Spinal cord (tissue), 4 donors: Measurements from ENCODE around the gene PAGE4. TPM values are rescaled to one million over a fixed set of nuclear protein-coding genes. Genes with fewer than 3 reads are reported as not detected.

Experiments used
- polyA plus RNA-seq, 2 donors: library from polyadenylated mRNA; unstranded; fragments of 120-200 nt; gene quantifications; one replicate each; pipeline ENCODE4 v1.2.1, GENCODE V29; 2013; ENCODE audit not compliant: insufficient read length in 2 of 2
- total RNA-seq, 2 donors: library from RNA; depleted of rRNA in 1 of 2; stranded (reverse); fragments of 120-200 nt in 1 of 2; fragments of >200 nt in 1 of 2; gene quantifications; one replicate each; pipeline versions ENCODE4 v1.2.3 to v1.2.4, GENCODE V29; 2013 to 2014

The PAGE4 gene
- total and polyA plus RNA-seq, 4 donors: 0.55 TPM; not detected in 3

Other genes starting within 250 kb of the PAGE4 start
- gene GAGE12H, start 249.4 kb upstream of the PAGE4 start, total RNA-seq: not detected
- gene GAGE12H, start 249.4 kb upstream of the PAGE4 start, polyA plus RNA-seq: not detected
- not detected for gene GAGE2A, start 239.8 kb upstream of the PAGE4 start, total RNA-seq
- gene GAGE2A, start 239.8 kb upstream of the PAGE4 start, polyA plus RNA-seq: not detected
- not detected for gene GAGE1, start 230.3 kb upstream of the PAGE4 start, total RNA-seq
- gene GAGE1, start 230.3 kb upstream of the PAGE4 start, polyA plus RNA-seq: not detected
- gene PAGE1, start 133.3 kb upstream of the PAGE4 start, total RNA-seq: not detected
- not detected for gene PAGE1, start 133.3 kb upstream of the PAGE4 start, polyA plus RNA-seq
- gene USP27X, start 50.2 kb downstream of the PAGE4 start, total RNA-seq: 1 to 10 TPM; 5.3 to 7.3 TPM
- gene USP27X, start 50.2 kb downstream of the PAGE4 start, polyA plus RNA-seq: 10 to 100 TPM; 11.2 to 12.4 TPM
- 10 to 100 TPM; 18.7 to 28.9 TPM for gene CLCN5, start 93.3 kb downstream of the PAGE4 start, total RNA-seq
- 1 to 10 TPM; 6.9 to 8.8 TPM for gene CLCN5, start 93.3 kb downstream of the PAGE4 start, polyA plus RNA-seq